DOHH2 (cell line): ENCODE measurements around the gene MCUR1.
"Not testable (repeated sequence)": the region's sequence is repeated elsewhere in the genome, so short reads cannot be mapped to it uniquely, and the experiment has no call there.

ENCODE experiments used
- H3F3A ChIP-seq: fragments of 200-600 bp; sonication (generic), shearing (Covaris generic); 2 replicates; pipeline ENCODE4 v1.6.0; 2016; ENCODE audit warnings: antibody characterized with exemption, mild to moderate bottlenecking; ENCODE audit not compliant: control insufficient read depth, insufficient read depth
- H3K27ac ChIP-seq: fragments of 200-600 bp; sonication (generic); 2 replicates; pipeline ENCODE4 v1.5.1; 2014; ENCODE audit warnings: low read depth, mild to moderate bottlenecking, low read length, moderate library complexity
- H3K27me3 ChIP-seq: fragments of 200-600 bp; sonication (generic); 2 replicates; pipeline ENCODE4 v1.6.1; 2014; ENCODE audit warnings: mild to moderate bottlenecking, low read length, mixed read lengths; ENCODE audit not compliant: control insufficient read depth
- H3K36me3 ChIP-seq: fragments of 200-600 bp; sonication (generic); 2 replicates; pipeline ENCODE4 v1.6.1; 2014; ENCODE audit warnings: mild to moderate bottlenecking, low read length, moderate library complexity, mixed read lengths; ENCODE audit not compliant: control insufficient read depth
- H3K4me1 ChIP-seq: fragments of 200-600 bp; sonication (generic); 2 replicates; pipeline ENCODE4 v1.6.1; 2014; ENCODE audit warnings: mild to moderate bottlenecking, low read length, mixed read lengths; ENCODE audit not compliant: control insufficient read depth
- H3K4me2 ChIP-seq: fragments of 200-600 bp; sonication (generic); 2 replicates; pipeline ENCODE4 v1.6.0; 2014; ENCODE audit warnings: mild to moderate bottlenecking, low read length, moderate library complexity
- H3K4me3 ChIP-seq: fragments of 200-600 bp; sonication (generic); 2 replicates; pipeline ENCODE4 v1.5.1; 2014; ENCODE audit warnings: mild to moderate bottlenecking, low read length, mixed read lengths
- H3K79me2 ChIP-seq: fragments of 200-600 bp; sonication (generic); 2 replicates; pipeline ENCODE4 v1.6.1; 2014; ENCODE audit warnings: mild to moderate bottlenecking, low read length, mixed read lengths; ENCODE audit not compliant: control insufficient read depth
- H3K9me2 ChIP-seq: fragments of 200-600 bp; sonication (generic); replicated peaks from 2 replicates; pipeline ENCODE4 v1.6.1; 2014; ENCODE audit warnings: mild to moderate bottlenecking, low read length, mixed read lengths; ENCODE audit not compliant: control insufficient read depth
- H3K9me3 ChIP-seq: fragments of 200-600 bp; sonication (generic); 2 replicates; pipeline ENCODE4 v1.6.1; 2014; ENCODE audit warnings: antibody characterized with exemption, low read length, mixed read lengths; ENCODE audit not compliant: control insufficient read depth, insufficient read depth
- H4K20me1 ChIP-seq: fragments of 200-600 bp; sonication (generic); 2 replicates; pipeline ENCODE4 v1.6.0; 2014; ENCODE audit warnings: low read depth, mild to moderate bottlenecking, antibody characterized with exemption, low read length, moderate library complexity; ENCODE audit not compliant: control insufficient read depth, insufficient read depth
- EZH2phosphoT487 ChIP-seq: fragments of 200-600 bp; sonication (generic); IDR thresholded peaks from 2 replicates; pipeline ENCODE4 v1.6.1; 2017; ENCODE audit warnings: borderline replicate concordance, mild to moderate bottlenecking, antibody characterized with exemption, low read length, moderate library complexity, mixed read lengths
- TF ChIP-seq, protein P1 (sequence below): fragments of 200-600 bp; sonication (generic); IDR thresholded peaks from one replicate; pipeline ENCODE4 v1.5.1; 2014; ENCODE audit warnings: antibody characterized with exemption, mild to moderate bottlenecking, low read depth, low read length; ENCODE audit not compliant: poor library complexity, severe bottlenecking

Gene MCUR1

DNA sequence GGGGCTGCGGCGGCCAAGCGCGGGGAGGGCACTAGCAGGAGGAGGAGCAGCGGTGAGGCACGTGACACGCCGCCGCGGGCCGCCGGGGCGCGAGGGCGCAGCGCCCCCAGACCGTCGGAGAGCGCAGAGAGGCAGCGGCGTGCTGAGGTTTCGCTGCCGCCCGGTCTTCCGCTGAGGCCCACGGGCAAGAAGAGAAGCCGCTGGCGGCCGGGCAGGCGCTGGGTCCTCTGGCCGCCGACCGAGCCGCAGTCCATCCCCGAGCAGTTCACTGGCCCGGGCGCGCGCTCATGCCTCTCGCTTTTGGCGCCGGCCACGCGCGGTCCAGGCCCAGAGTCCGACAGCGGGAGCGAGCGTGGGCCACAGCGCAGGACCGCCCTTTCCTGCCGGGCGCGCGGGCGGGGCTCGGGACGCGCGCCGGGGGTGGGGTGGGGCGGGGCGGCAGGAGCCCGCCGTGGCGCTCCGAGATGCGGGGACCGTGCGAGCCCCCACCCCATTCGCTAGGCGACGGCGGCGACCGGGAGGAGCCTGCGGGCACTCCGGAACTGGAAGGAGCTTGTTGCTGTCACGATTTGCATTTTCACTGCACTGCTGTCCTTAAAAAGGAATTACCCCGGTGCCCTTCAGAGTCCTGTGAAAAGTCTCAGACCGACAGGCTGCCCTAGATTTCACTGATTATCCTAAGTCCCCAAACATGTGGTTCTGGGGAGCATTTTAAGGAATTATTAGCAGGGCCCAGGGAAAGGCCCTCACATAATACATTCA, at the start of gene MCUR1:
Gene MCUR1, minus strand, starts transcription at position 382 of the 762 bp plus-strand sequence. Its CDS starts 128 bp downstream, at position 254.
- Histone ChIP-seq H3K36me3 (peaks cover 19% of the 10 kb centered on the region), H3K9me2 (no peaks in the 10 kb centered on the region), H4K20me1 (peaks cover 19% of the 10 kb centered on the region; the same call in 1 of the 2 replicates), H3K4me3 (peak within 1 kb of the TSS; percentile 98), H3K79me2 (peaks cover 45% of the 10 kb centered on the region), H3F3A (peaks cover 6% of the 10 kb centered on the region), H3K27me3 (no peaks in the 10 kb centered on the region), H3K4me1 (peaks cover 33% of the 10 kb centered on the region), H3K27ac (peak within 1 kb of the TSS; percentile 83), H3K9me3 (no peaks in the 10 kb centered on the region), H3K4me2 (peak within 1 kb of the TSS; percentile 93)
- no peak for TF ChIP-seq EZH2phosphoT487
- TF ChIP-seq, protein P1, sequence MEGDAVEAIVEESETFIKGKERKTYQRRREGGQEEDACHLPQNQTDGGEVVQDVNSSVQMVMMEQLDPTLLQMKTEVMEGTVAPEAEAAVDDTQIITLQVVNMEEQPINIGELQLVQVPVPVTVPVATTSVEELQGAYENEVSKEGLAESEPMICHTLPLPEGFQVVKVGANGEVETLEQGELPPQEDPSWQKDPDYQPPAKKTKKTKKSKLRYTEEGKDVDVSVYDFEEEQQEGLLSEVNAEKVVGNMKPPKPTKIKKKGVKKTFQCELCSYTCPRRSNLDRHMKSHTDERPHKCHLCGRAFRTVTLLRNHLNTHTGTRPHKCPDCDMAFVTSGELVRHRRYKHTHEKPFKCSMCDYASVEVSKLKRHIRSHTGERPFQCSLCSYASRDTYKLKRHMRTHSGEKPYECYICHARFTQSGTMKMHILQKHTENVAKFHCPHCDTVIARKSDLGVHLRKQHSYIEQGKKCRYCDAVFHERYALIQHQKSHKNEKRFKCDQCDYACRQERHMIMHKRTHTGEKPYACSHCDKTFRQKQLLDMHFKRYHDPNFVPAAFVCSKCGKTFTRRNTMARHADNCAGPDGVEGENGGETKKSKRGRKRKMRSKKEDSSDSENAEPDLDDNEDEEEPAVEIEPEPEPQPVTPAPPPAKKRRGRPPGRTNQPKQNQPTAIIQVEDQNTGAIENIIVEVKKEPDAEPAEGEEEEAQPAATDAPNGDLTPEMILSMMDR: peak; percentile 27

GRCh38 chr6:13863699-13864155, 49.4 kb upstream of the MCUR1 start:
- peaks cover 6% of the 10 kb centered on the region; the same call in 1 of the 2 replicates for H3K9me3 ChIP-seq
- H3K36me3 ChIP-seq: no peaks in the 10 kb centered on the region
- H3K27ac ChIP-seq: no peak overlapping the region
- no peaks in the 10 kb centered on the region for H4K20me1 ChIP-seq
- H3K4me2 ChIP-seq: no peak overlapping the region
- H3K79me2 ChIP-seq: no peaks in the 10 kb centered on the region
- no peaks in the 10 kb centered on the region for H3F3A ChIP-seq
- no peak overlapping the region for H3K4me3 ChIP-seq
- H3K9me2 ChIP-seq: no peaks in the 10 kb centered on the region
- TF ChIP-seq, protein P1: no peak
- no peak for TF ChIP-seq EZH2phosphoT487
- H3K4me1 ChIP-seq: peaks cover 7% of the 10 kb centered on the region
- no peaks in the 10 kb centered on the region for H3K27me3 ChIP-seq

DNA sequence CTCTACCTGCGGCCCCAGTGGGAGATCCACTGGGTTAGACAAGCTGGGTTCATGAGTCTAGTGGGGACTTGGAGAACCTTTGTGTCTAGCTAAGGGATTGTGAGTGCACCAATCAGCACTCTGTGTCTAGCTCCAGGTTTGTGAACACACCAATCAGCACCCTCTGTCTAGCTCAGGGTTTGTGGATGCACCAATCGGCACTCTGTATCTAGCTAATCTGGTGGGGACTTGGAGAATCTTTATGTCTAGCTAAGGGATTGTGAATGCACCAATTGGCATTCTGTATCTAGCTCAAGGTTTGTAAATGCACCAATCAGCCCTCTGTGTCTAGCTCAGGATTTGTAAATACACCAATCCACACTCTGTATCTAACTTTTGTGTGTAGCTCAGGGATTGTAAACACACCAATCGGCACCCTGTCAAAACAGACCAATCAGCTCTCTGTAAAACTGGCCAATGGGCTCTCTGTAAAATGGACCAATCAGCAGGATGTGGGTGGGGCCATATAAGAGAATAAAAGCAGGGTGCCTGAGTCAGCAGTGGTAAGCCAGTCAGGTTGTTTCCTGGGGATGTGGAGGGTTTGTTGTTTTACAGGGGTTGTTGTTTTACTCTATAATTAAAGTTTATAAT, 46.3 kb upstream of the MCUR1 start:
- not testable (repeated sequence) for H3F3A ChIP-seq, H3K4me3 ChIP-seq, H3K27ac ChIP-seq, H3K9me3 ChIP-seq, H3K9me2 ChIP-seq, H3K79me2 ChIP-seq, H4K20me1 ChIP-seq, H3K4me1 ChIP-seq, H3K27me3 ChIP-seq, H3K36me3 ChIP-seq, H3K4me2 ChIP-seq
